CD4-positive, alpha-beta T cell treated with Interleukin-15 for 1 hour (primary cell): Measurements from ENCODE around the gene OR4D6.
"Not testable (repeated sequence)": the region's sequence is repeated elsewhere in the genome, so short reads cannot be mapped to it uniquely, and the experiment has no call there.

ENCODE experiments used
- DNase-seq: peaks from one replicate; pipeline ENCODE4 v3.0.0-alpha.2; 2020

The OR4D6 gene

DNA sequence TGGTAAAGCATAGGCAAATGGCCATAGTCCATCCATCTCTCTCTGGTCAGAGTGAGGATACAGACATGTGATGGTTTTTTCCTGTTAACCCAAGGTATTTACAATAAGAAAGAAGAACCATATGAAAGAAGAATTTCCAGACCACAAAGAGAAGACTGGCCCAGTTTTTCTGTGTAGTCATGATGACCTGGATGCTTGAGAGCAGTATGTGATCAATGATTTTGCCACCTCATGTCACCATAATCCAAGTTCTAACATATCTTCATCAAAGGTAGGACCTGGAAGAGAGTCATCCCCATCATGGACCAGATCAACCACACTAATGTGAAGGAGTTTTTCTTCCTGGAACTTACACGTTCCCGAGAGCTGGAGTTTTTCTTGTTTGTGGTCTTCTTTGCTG lies at the start of gene OR4D6:
Gene OR4D6, plus strand, starts transcription at position 301 of the 400 bp plus-strand sequence. Its CDS starts 0 bp downstream, at position 301.
- no peak for DNase-seq

DNA sequence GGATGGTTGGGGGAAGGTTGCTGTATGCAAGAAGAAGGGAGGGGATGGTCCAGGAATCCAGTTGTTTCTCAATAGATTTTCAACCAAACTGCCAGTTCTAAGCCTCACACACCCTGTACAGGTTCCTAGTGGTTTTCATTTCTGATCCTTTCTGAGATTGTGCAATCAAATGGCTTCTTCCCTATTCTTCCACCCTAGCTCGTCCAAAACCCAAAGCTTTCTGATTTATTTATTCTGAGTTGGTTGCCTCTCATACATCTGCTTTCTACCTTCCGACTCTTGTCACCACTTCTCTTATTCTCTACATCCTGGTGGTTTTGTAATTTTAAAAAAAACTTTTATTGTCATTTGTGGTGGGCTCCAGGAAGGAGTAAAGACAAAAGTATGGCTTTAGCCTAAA lies 43.1 kb upstream of the OR4D6 start:
- no peak for DNase-seq

DNA sequence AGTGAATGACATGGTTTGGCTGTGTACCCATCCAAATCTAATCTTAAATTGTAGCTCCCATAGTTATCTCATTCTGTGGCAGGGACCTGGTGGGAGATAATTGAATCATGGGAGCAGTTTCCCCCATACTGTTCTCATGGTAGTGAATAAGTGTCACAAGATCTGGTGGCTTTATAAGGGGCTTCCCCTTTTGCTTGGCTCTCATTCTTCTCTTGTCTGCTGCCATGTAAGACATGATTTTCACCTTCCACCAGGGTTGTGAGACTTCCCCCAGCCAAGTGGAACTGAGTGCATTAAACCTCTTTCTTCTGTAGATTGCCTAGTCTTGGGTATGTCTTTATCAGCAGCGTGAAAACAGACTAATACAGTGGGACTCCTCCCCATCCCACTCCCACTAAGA lies 41.6 kb upstream of the OR4D6 start:
- DNase-seq, result no peak

DNA sequence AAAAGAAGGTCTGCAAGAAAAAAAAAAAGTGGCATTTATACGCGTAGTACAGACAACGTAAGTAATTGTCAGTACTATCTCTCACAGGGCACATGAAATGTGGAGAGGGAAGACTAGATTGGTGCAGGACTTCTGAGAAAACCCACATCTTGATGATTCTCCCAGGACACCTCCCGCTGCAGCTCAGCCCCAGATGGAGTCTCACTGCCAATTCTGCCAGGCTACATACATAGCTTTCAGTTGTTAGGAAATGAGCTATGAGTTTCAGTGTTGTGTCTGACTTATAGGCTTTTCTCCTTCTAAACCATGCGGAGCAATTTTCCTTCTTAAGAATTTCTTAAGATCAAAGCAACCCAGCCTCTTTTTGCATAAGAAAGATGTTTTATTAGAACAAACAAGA lies 40.1 kb upstream of the OR4D6 start:
- DNase-seq, result no peak

DNA sequence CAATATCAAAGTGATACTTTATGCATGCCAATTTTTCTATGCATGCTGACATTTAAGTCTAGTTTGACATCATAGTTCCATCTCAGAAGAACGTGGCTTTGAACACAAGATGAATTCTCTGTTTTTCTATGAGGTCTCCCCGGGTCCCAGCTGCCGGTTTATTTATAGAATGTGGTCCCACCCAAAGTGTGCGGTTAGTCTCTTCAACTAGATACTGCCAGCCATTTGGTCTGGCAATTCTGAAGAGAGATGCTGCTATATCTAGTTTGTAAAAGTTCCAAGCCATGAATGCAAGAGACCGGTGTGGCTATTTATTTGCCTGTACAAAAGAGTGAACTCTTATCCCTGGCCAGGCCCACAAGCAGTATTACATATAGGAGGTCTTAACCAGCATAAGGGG lies 39.7 kb upstream of the OR4D6 start:
- no peak for DNase-seq

DNA sequence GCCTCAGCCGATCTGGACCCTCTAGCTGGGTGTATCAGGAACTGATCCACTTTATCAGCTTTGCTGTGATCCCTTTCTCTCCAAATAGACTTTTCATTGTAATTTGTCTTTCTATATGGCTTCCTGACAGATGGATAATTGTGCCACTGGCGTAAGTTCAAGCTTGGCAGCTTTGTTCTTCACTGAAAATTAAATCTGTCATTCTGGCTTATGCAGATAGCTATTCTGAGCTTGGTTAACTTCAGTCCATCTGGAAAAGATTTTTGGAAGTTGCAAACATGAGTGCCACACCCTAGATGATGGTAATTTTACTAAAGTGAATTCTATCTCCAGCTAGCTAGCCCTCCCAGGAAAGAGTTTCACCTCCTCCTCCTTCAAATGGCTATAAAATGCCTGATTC lies 38.6 kb upstream of the OR4D6 start:
- DNase-seq, result no peak

DNA sequence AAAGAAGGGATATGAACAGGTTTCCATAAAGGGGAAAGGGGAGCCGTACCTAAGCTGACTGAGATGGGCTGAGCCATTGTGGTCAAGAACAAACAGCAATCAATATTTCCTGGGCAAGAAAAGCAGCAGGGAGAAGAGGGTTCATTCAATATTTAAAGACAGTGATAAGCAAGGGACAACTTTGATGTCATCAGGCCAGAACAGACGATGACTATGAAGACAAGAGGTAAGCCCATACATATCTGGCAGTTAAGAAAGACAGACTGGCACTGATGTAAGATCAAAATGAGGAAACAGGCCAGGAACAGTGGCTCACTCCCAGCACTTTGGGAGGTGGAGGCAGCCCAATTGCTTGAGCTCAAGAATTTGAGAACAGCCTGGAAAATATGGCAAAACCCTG lies 32.9 kb upstream of the OR4D6 start:
- DNase-seq, result no peak

DNA sequence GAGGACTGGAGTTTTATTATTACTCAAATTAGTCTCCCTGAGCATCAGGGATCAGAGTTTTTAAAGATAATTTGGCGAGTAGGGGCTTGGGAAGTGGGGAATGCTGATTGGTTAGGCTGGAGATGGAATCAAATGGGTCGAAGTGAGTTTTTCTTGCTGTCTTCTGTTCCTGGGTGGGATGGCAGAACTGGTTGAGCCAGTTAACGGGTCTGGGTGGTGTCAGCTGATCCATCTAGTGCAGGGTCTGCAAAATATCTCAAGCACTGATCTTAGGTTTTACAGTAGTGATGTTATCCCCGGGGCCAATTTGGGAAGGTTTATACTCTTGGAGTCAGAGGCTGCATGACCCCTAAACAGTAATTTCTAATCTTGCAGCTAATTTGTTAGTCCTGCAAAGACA lies 31.6 kb upstream of the OR4D6 start:
- DNase-seq, result no peak

DNA sequence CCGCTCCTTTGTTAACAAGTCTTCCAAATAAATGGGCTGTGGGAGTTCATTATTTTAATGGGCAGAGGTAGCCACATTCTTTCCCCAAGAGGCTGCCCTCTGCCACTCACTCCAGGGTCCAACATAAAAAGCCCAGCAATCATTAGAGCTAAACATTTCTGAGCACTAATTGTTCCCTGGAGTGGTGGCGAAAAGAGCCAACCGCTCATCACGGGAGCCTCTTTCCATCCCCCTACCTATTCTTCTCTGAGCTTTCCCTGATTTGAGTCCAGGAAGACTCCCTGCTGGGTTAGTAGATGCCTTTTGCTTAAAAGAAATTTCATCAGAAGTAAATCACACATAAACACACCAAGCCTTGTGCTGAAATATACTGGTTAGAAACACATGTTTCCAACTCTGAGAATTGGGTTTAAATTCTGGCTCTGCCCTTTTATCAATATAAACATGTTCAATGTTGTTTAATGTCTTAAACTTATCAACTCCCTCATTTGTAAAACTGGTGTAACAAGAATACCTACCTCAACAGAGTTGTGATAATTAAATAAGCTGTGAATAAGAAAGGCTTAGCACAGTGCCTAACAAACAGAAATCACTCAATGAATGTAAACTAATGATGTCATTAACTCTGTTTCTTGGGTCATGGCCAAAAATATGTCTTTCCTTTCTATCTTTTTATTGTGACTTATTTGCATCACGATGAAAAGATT lies 30.2 kb upstream of the OR4D6 start, which contains the start of gene OR5A2:
Gene OR5A2, minus strand, starts transcription at position 53 of the 707 bp plus-strand sequence. CDS start 3,460 bp downstream, outside the sequence.
- no peak for DNase-seq

DNA sequence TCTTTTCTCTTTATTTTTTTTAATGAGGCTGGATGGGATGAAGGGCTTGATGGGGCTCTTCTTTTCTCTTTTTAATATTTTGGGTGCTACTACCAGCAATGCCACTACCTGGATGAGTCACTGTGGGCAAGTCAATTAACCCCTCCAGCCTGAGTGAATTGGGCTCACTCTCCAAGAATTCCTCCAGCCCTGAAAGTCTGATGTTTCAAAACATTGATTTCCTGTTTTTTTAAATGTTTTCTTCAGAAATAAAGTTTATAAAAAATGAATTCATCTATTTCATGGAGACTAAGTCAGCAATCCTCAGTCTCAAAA lies 29.7 kb upstream of the OR4D6 start:
- DNase-seq, result no peak

DNA sequence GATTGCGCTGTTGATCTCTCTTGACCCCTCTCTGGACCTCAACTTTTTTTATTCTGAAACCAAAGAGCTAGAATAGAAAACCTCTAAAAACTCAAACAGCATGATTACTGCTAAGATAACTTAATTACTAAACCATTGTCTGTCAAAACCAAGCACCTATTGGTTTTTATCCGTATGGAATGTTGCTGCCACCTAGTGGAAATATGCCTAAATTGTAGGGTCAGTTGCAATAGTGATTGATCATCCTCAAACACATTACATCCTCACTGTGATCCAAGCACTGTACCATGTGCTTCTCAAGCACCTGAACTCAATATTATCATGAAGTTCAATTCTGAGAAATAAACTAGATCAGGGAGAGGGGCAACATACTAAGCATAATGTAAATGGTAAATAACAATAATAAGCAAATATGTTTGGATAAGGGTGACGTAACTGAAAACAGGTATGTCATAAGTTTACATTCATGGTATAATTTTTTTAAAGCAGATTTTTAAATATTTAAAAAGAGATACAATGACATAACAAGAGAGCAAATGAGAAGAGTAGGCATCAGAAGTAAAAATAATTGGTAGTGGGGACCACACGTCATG lies 26.7 kb upstream of the OR4D6 start:
- DNase-seq, result no peak

DNA sequence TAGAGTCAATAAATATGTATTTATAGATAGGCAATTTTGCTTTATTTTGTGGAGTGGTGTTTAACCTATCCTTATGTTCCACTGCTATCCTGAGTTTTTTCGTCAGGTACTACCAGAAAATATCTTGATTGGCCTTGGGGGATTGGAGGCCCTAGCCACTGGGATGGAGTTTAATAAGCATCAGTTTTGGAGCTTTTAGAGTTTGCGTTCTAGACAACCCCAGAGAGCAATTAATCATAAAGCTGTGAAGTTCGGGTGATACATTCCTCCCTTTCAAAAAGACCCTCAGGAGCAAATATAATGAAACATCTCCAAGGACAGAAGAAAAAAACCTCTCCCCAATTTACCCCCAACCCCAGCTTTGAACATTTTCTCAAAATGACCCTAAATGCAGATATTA lies 20.6 kb upstream of the OR4D6 start, which contains the start of gene OR5A1:
Gene OR5A1, plus strand, starts transcription at position 301 of the 400 bp plus-strand sequence. CDS start 6,700 bp downstream, outside the sequence.
- DNase-seq, result no peak

DNA sequence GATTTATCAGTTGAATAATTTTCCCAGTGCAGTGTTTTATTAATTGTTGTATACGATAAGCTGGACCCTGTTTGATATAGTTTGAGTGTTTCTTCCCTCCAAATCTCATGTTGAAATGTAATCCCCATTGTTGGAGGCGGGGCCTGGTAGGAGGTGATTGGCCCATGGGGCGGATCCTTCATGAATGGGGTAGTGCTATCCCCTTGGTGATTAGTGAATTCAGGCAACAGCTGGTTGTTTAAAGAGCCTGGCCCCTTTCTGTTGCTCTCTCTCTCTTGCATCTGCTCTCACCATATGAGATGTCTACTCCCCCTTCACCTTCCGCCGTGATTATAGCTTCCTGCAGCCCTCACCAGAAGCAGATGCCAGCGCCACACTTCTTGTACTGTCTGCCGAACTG lies 19.0 kb upstream of the OR4D6 start:
- no peak for DNase-seq

DNA sequence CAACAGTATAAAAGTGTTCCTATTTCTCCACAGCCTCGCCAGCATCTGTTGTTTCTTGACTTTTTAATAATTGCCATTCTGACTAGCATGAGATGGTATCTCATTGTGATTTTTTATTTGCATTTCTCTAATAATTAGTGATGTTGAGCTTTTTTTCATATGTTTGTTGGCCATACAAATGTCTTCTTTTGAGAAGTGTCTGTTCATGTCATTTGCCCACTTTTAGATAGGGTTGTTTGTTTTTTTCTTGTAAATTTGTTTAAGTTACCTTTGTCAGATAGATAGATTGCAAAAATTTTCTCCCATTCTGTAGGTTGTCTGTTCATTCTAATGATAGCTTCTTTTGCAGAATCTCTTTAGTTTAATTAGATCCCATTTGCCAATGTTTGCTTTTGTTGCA lies 11.1 kb upstream of the OR4D6 start:
- DNase-seq, result not testable (repeated sequence)

DNA sequence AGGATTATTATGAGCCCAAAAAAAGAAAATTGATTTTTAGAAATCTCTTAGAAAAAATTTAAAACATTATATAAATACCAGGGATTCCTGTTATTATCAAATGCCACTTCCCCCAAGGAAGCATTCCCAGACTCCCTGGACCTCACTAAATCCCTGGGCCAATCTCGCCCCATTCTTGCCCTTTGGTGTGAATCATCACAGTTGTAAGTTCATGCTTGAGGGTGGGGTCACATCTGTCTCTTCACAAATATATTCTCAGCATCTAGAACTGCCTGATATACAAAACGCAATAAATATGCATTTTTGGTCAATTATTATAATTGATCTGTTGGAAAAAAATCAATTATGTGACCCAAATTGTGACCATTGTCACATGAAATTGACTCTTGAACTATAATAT lies 8.3 kb upstream of the OR4D6 start:
- DNase-seq, result no peak

DNA sequence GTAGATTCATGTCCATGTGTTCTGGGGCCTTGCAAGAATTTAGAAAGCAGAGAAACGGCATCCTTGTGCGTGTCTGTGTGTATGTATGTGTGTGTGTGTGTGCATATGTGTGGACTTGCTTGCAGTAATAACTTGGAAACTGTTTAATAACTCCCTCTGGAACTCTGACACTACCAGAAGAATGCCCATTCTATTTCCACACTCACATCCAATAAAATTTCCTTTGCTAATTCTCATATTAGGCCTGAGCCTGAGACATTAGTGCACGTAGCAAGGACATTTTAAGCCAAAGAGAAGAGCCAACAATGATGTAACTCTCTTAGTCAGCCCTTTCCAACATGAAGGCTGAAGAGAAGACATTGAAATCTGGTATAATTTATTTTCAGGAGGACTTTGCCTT lies 3.2 kb downstream of the OR4D6 start:
- DNase-seq, result no peak

DNA sequence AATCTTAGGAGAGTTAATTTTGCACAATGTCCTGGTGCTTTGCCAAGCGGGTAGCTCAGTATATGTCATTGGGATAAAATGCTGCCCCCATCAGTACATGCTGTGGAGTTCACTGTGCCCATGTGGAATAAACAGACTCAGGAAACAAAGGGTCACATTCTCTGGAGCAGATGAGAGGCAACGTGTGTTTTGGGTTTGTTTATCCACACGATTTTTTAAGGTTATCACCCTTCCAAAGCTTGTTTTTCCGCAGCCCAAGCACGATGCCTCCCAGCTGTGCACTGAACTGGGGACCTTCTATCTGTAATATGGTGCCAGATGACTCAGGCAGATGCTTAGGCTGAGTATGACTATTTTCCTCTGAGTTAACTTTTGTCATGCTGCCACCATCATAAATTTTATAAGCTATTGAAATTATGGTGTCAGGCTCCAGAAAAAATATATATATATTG lies 6.5 kb downstream of the OR4D6 start:
- DNase-seq, result no peak

DNA sequence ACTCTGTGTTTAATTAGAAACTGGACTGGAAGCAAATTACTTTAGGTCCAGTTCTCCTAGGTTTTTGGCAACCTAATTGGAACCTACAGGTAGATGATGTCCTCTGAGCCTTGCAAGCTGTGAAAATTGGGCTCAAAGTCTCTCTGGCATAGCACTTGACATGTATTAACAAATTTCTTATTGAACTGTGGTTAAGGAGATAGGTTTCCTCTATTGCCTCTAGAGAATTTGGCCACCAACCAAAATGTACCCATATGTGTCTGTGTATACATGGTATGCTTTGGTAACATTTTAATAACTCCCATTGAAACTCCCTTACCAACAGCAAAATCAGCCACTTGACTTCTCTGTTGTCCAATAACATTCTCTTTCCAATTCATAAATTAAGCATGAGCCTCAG lies 16.3 kb downstream of the OR4D6 start, which contains the start of gene OR4D10:
Gene OR4D10, plus strand, starts transcription at position 301 of the 400 bp plus-strand sequence. CDS start 4,115 bp downstream, outside the sequence.
- no peak for DNase-seq

DNA sequence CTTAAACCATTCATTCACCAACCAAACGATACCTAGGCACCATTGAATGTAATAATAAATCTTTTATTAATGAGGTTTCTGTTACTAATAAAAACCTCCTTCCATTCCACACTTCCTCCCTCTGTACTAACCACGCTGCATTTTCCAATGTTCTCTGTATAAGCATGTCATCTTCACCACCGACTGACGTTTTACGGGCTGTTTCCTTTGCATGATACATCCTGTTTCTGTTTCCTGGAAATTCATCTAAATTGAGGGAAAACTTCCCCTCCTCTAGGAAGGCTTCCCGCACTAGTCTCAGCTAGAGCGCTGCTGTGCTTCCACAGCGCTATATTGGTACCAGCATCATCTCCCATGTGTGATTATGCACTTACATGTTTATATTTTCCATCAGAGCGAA lies 18.4 kb downstream of the OR4D6 start:
- DNase-seq, result no peak

DNA sequence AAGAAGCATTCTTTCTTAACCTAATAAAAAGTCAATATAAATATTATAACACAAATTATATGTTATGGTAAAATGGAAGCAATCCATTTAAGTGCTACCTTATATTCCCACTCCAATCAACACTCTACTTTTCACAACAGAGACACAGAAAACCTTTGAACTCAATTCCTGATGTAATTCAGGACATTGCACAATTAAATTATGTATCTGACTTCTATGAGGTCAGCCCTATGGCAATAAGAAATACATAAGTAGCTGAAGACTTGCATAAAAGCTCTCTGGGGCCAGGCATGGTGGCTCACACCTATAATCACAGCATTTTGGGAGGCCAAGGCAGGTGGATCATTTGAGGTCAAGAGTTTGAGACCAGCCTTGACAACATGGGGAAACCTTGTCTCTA lies 23.1 kb downstream of the OR4D6 start:
- no peak for DNase-seq

DNA sequence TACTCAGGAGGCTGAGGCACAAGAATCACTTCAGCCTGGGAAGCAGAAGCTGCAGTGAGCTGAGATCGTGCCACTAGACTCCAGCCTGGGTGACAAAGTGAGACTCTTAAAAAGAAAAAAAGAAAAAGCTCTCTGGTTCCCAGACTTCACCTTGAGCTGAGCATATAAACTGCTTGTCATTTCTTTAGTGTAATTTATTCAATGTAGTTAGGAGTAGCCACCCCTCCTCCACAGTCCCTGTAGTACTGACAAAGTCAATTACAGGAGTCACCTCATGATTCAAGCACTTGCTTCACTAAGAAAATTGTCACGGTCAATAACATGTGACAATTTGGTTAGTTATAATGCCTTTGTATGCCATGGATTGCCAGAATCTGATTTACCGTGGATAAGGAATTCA lies 23.6 kb downstream of the OR4D6 start:
- no peak for DNase-seq

DNA sequence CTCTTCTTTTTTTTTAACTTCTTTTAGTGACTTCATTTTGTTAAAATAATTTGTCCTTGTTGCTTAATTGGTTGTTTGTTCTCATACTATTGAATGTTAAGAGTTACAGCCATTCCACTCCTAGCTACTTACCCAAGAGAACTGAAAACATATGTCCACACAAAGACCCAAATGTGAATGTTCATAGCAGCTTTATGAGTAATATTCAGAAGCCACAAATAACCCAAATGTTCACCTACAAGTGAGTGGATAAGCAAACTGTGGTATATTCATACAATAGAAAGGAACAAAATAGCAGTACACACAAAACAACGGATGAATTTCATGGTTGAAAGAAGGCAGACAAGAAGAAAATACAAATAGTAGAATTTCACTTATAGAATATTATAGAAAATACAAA lies 45.2 kb downstream of the OR4D6 start:
- DNase-seq, result no peak

DNA sequence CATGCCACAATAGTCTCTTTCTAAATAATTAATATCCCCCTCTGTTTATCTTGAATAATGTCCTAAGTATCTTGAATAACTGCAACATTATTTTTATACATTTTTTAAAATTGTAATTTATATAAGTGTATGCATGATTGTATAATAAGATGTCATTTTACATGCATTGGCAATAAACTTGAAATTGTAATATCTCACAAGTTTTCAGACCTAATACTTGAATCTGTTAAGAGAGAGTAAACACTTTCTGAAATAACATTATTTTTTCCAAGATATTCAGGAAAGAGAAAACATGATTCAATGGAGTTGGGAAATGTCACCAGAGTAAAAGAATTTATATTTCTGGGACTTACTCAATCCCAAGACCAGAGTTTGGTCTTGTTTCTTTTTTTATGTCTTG lies 46.5 kb downstream of the OR4D6 start, which contains the start of gene OR4D11:
Gene OR4D11, plus strand, starts transcription at position 301 of the 400 bp plus-strand sequence. Its CDS starts 0 bp downstream, at position 301.
- DNase-seq, result no peak
